GM12874 (cell line): ENCODE results near the gene UROS.

Source experiments
- TF ChIP-seq, protein P1 (sequence below): IDR thresholded peaks from 2 replicates; pipeline ENCODE4 v1.5.1; 2011; ENCODE audit warnings: low read depth, mild to moderate bottlenecking, control low read depth, low read length, moderate library complexity; ENCODE audit not compliant: insufficient read depth

UROS gene

DNA sequence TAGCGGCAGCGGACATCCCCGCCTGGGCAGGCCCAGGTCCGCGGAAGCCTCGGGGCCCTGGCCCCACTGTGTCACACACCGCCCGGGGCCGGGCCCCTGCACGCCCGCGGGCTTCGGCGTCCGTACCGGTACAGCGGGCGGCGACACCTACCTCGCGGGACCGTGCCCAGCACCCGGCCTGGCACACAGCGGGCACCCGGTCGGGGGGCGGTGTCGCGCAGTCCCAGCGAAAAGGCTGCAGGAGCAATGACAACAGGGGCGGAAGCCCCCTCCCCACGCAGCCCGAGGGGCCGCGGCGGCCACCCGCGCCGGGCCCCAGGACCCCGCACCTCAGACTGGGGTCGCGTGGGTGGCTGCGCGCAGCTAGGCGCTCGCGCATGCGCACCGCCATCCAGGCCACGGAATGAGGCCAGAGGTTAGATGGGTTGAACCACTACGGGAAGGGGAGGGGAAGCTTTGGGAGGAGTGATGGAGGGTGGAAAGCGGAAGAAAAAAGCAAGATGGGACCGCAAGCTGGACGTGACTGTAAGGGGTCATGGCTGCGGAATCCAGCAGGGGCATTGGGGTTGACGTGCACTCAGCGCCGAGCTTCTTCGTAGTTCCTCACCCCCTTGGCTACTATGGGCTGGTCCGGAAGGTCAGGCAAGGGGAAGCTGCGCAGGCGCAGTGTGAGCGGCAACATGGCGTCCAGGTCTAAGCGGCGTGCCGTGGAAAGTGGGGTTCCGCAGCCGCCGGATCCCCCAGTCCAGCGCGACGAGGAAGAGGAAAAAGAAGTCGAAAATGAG lies at the start of gene UROS, which contains the start of gene BCCIP:
Gene UROS, minus strand, starts transcription at position 381 of the 785 bp plus-strand sequence. CDS start 6,759 bp downstream, outside the sequence.
Gene BCCIP, plus strand, starts transcription at position 669 of the 785 bp plus-strand sequence. Its CDS starts 12 bp downstream, at position 681.
- TF ChIP-seq, protein P1, sequence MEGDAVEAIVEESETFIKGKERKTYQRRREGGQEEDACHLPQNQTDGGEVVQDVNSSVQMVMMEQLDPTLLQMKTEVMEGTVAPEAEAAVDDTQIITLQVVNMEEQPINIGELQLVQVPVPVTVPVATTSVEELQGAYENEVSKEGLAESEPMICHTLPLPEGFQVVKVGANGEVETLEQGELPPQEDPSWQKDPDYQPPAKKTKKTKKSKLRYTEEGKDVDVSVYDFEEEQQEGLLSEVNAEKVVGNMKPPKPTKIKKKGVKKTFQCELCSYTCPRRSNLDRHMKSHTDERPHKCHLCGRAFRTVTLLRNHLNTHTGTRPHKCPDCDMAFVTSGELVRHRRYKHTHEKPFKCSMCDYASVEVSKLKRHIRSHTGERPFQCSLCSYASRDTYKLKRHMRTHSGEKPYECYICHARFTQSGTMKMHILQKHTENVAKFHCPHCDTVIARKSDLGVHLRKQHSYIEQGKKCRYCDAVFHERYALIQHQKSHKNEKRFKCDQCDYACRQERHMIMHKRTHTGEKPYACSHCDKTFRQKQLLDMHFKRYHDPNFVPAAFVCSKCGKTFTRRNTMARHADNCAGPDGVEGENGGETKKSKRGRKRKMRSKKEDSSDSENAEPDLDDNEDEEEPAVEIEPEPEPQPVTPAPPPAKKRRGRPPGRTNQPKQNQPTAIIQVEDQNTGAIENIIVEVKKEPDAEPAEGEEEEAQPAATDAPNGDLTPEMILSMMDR: no peak

DNA sequence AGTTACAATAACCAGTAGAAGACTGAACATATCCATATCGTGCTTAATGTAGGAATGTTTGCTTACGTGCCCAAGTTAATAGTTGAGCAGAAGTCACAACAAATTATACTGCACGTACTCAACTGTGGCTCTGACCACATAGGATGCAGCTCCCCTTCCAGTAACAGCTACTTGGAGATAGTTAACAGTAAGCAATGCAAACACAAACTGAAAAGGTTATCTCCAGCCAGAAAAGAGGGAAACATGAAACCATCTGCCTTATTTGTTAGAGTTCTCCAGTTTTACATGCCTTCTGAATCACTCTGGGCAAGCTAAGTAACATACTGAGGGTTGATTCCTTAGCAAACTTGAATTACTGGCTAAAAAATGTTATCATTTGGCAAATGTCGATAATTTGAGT lies 48.3 kb upstream of the UROS start:
- TF ChIP-seq, protein P1: no peak

DNA sequence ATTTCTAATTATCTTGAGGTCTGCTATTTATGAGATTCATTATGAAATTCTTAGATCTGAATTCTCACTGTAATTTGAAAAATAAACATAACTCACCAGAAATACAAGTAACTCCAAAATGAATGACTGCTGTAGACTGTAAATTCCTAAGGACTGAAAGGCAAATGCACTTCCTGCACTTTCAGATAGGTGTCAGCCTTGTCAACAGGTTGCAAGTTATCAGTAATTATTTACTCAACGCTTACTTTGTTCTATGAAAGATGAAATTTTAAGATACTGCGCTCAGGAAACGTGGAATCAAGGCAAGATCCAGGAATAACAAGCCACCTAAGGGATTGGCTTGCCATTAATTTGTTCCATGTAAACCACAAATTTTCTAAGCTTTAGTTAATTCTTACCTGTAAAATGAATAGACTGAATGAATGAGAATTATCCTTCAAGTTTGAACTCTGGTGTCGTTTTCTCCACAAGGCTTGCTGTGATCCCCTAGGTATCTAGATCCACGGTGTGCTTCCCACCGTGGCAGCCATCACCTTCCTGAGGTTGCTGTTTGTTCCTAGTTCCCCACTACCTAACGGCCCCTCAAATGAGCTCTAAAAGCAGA lies 45.4 kb upstream of the UROS start:
- TF ChIP-seq, protein P1: peak; percentile 68

DNA sequence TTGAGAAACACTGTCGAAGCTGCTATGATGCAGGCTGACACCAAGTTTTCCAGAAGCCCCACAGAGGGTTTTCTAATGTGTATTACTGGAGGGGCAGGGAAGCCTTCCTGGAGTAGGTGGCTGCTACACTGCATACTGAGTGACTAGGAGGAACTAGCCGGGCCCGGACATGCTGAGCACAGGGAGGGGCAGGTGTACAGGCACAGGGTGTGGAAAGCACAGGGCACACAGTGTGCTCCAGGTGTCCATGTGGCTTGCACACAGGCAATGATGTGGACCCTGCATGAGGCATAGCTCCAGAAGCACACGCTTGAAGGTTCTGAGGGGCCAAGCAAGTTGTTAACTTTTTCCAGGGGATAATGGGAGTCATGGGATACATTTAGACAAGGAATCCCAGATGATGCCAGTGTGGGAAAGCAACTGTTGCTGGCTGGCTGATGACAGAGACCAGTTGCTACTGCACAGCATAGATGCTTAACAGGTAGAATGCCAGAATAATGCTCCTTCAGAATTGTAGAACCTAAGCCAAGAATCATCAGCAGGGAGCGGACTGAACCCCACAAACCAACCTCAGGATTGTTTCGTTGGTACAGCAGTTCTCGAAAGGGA lies 43.5 kb upstream of the UROS start:
- TF ChIP-seq, protein P1: no peak

DNA sequence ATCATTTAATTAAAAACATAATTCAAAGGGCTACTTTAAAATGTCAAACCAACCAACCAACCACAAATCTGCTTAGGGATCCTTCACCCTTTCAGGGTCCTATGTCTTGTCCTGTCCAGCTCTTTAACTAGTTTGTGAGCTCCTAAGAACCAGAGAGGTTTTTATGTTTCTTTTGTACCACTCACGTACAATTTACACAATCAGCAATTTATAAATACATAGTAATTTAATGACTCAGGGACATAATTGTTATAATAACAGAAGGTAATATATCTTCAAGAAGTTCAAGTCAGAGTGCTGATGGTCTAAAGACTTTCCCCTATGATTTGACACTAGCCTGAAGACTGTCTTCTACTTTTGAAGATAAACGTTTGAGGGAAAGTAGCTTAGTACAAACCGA lies 42.1 kb upstream of the UROS start:
- TF ChIP-seq, protein P1: no peak

DNA sequence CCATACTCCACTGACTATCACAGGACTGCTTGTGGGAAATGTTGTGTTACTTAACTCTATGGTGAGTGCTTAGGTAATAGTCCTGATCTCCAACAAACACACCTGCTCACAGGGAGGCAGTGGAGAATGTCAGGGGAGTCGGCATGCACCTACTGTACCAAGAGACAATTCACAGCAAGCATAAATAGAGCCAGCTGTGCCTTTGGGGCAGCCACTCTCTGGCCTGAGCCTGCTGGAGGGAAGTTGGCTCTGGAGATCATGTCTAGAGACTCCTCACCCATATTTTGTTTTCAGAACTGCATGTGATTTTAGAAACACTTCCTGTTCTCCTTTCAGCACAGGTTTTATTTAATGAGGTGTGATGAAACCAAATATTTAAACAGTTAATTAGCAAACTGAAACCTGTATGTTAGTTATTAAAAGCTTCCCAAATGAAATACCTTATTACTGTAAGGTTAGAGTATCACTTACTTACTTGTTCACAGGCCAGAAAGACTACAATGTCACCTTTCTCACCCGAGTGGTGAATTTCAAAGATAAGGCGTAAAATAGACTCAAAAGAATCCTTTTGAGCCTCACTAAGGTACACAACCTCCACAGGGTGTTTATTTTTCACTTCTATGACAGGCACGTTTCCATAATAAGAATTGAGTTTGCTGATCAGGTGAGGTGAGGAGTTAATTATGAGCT lies 36.2 kb upstream of the UROS start:
- TF ChIP-seq, protein P1: no peak
